Neural progenitor cell (in vitro differentiated cells): ENCODE results near the gene EFEMP1.

Experiments used
- CTCF ChIP-seq: fragments of 200-600 bp; sonication (generic); IDR thresholded peaks from 2 replicates; pipeline ENCODE4 v1.5.1; 2017; ENCODE audit warnings: antibody characterized with exemption, mild to moderate bottlenecking
- EZH2 ChIP-seq: fragments of 200-600 bp; sonication (generic); IDR thresholded peaks from 2 replicates; pipeline ENCODE4 v1.6.1; 2017; ENCODE audit warnings: antibody characterized with exemption, mild to moderate bottlenecking, moderate library complexity

- TF ChIP-seq CTCF, result no peak
- no peak for TF ChIP-seq EZH2
Observed at GRCh38 chr2:55970500-55970899, 46.9 kb upstream of the EFEMP1 start.
